GM19351 (cell line): ENCODE data around the gene SLC25A21.
"Not testable (repeated sequence)": the region's sequence is repeated elsewhere in the genome, so short reads cannot be mapped to it uniquely, and the experiment has no call there.

Experiments used
- ATAC-seq: cut with Tn5 transposase; IDR thresholded peaks from one replicate; pipeline ENCODE4 v1.9.1; 2021; ENCODE audit warnings: mild to moderate bottlenecking, moderate library complexity; ENCODE audit not compliant: unreplicated experiment

Gene SLC25A21

DNA sequence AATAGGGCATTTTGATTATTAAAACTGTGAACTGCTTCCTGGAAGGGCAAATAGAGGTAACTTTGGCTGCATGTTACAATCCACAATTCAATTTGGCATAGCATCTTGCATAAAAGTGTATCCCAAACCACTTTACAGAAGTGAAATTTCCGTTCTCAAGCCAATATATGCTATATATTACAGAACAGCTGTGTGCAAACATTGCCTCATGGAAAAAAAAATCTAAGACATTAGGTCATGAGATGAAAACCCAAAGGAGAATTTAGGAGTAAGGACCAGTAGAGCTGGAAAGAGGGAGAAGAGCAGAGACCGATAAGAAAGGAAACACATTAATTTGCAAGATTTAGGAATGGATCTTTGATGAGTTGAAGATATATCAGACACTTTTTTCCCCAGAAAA is 271.6 kb downstream of the SLC25A21 start:
- no peak for ATAC-seq

GRCh38 chr14:36896300-36896699 is 276.1 kb downstream of the SLC25A21 start:
- not testable (repeated sequence) for ATAC-seq

GRCh38 chr14:36884049-36884448 is 288.4 kb downstream of the SLC25A21 start:
- no peak for ATAC-seq

DNA sequence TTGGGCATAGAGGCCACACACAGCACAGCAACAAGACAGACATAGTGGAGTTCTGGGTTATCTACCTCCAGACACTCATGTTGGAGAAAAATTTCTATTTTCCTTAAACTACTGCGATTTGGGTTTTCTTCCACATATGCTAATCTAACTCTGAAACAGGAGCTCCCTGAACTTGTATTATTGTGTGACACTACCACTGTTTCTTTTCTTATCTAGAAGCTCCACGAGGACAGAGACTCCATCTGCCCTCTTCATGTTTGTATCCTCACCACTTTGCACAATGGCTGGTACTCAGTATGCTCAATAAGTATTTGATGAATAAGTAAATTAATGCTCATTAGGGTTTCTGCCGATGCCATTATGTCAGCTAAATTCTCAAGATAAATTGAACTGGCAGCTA is 292.1 kb downstream of the SLC25A21 start:
- ATAC-seq = no peak

DNA sequence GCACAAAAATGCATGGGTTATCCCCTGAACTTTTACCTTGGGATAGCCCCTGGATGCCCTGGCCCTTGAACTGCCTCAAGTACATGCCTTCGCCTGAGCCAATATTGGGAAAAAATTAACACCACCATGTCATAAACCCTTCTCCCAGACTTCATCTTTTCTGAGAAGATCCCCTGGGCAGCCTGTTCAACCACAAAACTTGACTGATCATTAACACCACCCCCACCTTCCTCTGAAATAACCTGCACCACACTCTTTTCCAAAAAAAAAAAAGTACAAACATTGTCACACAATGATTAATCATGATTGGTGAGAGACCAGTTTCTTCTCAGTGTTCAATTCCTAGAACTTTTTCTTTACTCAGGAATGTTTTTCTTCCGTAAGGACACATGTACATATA is 292.8 kb downstream of the SLC25A21 start:
- ATAC-seq = no peak

- no peak for ATAC-seq
Measured at GRCh38 chr14:36874396-36875138, 297.8 kb downstream of the SLC25A21 start.

- ATAC-seq = no peak
Measured at GRCh38 chr14:36870776-36871175, 301.6 kb downstream of the SLC25A21 start.

- no peak for ATAC-seq
Measured at GRCh38 chr14:36869125-36869524, 303.3 kb downstream of the SLC25A21 start.

DNA sequence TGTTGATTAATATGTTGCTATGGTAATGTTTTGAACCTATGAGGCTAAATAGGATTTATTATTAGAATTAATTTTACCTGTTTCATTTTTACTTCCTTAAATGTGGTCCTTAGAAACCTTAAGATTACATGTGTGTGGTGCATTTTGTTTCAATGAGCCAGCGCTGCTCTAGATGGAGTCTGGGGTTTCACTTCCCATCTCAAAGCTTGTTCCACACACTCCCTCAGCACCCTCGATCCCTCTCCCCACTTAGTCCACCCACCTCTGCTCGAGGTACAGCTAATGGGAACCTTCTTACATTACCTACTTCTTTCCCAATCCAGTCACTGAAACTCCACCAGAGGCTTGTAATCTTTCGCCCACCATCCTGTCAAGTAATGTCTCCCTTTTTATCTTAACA is 305.5 kb downstream of the SLC25A21 start:
- ATAC-seq = peak; percentile 62

DNA sequence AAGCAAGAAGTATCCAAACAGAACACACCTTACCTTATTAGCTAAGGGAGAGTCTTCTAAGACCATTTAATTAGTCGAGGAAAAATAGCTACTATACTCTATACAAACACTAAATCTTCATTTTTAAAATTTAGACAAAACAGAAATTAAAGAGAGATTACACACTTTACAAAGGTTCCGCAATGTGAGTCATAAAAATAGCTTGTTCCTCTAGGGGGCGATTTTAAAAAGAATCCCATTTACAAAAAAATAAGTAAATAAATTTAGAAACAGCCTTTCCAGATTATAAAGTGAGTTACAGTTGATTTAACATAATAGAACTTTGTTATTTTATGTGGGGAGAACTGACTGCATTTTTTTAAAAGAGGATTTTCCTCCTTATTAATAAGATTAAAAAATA is 309.1 kb downstream of the SLC25A21 start:
- ATAC-seq = no peak

DNA sequence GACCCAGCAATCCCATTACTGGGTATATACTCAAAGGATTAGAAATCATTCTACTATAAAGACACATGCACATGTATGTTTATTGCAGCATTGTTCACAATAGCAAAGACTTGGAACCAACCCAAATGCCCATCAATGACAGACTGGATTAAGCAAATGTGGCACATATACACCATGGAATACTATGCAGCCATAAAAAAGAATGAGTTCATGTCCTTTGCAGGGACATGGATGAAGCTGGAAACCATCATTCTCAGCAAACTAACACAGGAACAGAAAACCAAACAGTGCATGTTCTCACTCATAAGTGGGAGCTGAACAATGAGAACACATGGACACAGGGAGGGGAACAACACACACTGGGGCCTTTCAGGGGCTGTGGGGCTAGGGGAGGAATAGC is 310.2 kb downstream of the SLC25A21 start:
- ATAC-seq = not testable (repeated sequence)

- ATAC-seq = no peak
Measured at GRCh38 chr14:36860831-36861230, 311.6 kb downstream of the SLC25A21 start.

DNA sequence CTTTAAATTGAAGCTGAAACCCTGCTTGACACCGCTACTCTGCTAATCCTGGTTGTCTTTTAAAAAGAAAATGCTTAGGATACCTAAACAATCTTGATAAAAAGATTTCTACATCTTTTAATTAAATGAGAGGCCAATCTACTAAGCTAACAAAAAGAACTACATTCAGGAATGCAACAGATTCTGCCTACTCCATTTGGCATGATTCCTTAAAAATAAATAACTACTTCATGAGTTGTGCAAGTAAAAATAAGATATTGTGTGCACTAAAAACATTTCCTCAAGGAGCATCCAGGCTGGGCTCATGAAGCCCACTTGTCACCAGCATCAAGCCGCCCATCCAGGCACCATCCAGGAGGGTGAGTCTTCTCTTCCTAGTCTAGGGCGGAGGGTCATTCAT is 313.3 kb downstream of the SLC25A21 start:
- no peak for ATAC-seq

- ATAC-seq = no peak
Measured at GRCh38 chr14:36857842-36858445, 314.5 kb downstream of the SLC25A21 start.

DNA sequence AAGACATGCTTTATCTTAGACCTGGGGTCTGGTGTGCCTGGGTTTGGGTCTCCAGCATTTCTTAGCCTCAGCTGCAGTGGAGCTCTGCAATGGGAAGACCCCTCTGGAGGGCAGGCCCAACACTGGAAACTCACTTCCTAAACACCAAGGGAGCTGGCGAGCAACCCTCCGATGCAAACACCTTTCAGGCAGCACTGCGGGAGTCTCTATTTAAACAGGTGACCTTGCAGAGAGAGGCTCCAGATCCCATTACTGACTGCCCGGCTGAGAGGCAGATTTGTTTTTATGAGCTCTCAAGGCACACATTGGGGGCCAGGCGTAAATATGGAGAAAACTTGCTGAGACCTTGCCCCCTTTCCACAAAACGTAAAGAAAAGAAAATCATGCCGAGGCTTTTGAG is 315.3 kb downstream of the SLC25A21 start:
- no peak for ATAC-seq

GRCh38 chr14:36856095-36856878 is 316.1 kb downstream of the SLC25A21 start:
- ATAC-seq = no peak

DNA sequence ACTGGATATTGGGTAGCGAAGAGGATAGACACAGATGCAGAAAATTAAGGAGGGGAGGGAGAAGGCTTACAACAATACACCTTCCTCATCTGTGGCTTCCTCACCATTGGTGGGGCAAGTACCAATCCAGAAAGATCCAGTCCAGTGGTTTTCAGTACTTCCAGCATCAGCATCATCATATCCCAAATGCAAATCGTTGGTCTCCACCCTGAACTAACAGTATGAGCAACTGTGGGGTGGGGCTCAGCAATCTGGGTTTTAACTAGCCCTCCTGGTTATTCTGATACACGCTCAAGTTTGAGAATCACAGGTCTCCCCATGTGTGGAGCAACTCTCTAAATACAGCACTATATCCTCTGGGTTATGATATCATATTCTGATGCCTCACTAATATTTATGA is 317.0 kb downstream of the SLC25A21 start:
- ATAC-seq = no peak

GRCh38 chr14:36852981-36853691 is 319.3 kb downstream of the SLC25A21 start:
- no peak for ATAC-seq

DNA sequence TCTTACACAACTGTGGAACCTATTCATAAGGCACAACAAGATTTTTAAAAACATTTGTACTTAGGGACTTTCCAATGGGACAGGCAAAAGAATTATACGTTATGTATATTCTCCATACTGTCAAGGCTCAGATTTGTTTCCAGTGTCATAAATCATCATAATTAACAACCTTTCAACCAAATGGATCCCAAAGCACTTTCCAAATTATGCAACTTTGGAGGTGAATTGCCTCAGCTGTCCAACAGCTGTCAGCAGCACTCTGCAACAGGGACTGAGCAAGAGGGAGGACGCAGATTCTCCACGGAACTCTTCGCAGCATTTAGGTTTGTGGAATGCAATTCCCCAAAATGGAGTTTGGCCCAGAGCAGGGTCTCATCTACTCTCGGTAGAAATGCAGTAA is 324.2 kb downstream of the SLC25A21 start:
- no peak for ATAC-seq

- ATAC-seq = no peak
Measured at GRCh38 chr14:36847366-36847765, 325.0 kb downstream of the SLC25A21 start.

DNA sequence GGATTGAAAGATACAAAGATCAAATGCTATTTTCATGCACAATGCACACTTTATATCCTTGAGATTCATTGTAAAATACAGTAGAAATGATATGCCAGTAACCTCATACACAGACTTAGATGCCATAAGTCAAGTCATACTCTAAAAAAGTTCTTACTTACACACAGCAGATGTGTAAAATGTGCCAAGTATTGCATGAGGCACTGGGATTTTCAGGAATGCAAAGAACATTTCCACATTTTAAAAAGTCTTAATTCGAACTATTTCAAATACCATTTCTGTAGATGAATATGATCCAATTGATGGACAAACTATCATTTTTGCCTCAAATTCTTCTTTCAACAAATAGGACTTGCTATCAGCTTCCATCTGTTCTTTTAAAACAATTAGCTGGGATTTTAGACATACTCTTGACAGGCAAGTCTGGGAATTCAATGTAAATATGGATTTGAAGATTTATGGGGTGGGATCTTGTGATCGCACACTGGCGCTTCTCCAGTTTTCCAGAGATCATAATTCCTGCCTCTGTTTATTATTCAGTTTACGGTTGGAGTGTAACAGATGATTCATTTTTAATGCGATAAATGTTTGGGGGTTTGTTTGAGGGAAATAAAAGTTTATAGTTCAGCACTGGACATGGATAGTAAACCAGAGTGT is 326.9 kb downstream of the SLC25A21 start:
- ATAC-seq = no peak
